Peyer's patch (tissue), 4 donors: Measurements from ENCODE around the gene TPP2.

Source experiments
- CTCF ChIP-seq, 6 experiments: fragments of 450-650 bp in 4 of 6; fragments of 200-600 bp in 2 of 6; sonication (generic) in 1 of 6; IDR thresholded peaks; one replicate each; pipeline ENCODE4 v1.5.1; 2017 to 2019; ENCODE audit warnings: antibody characterized with exemption in 6 of 6, mild to moderate bottlenecking in 3 of 6, moderate library complexity in 1 of 6
- POLR2A ChIP-seq, 2 donors: fragments of 450-650 bp; IDR thresholded peaks; one replicate each; pipeline ENCODE4 v1.5.1; 2017; ENCODE audit warnings: antibody characterized with exemption in 2 of 2, mild to moderate bottlenecking in 2 of 2, moderate library complexity in 2 of 2

DNA sequence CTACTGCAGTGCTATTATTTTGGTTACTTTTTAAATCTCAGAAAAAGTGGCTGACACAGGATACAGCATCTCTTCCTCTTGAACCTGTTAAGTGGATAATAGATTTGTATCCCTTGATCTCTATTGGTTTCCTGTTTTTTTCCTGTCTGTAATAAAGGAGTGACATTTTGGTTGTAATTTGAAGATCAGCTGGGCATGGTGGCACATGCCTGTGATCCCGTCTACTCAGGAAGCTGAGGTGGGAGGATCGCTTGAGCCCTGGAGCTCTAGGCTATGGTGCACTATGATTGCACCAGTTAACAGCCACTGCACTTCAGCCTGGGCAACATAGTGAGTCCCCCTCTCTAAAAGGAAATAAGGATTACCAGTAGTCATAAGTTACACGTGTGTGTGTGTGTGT lies 51.3 kb downstream of the TPP2 start:
- TF ChIP-seq POLR2A (IDR thresholded peaks at IDR 0.05) (no peak), CTCF (IDR thresholded peaks at IDR 0.05) (no peak)
